ENCODE data around the gene LIPC. TPM values are rescaled to one million over a fixed set of nuclear protein-coding genes. Genes with fewer than 3 reads are reported as not detected.

Gene LIPC
- polyA plus RNA-seq, 1 experiment: 0.31 TPM

DNA sequence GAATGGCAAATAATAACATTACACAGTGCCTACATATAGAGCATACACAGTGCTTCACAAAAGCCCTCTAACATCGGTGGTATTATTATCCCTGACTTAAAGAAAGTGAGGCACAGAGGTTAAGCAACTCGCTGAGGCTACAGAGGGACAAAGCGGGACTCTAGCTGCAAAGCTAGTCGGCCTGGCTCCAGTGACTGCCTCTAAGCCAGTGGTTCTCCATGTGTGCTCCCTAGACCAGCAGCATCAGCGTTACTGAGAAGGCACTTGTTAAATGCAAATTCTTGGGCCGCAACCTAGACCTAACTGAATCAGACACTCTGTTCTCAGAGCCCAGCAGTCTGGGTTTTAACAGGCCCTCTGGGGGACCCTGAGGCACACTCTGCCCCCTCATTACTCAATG is 33.1 kb upstream of the LIPC start:
- Histone ChIP-seq H3K27me3 (ENCODE audit: control insufficient read depth, insufficient read depth, low read length) (no peaks in the 10 kb centered on the region; the same call in 1 of the 2 replicates), H3K4me3 (ENCODE audit: low read depth, low read length) (no peak overlapping the region), H3K36me3 (ENCODE audit: control insufficient read depth, insufficient read depth, low read length) (no peaks in the 10 kb centered on the region)
- POLR2A ChIA-PET: no interaction called here
- no peak for DNase-seq (ENCODE audit: low read depth)
- CTCF ChIA-PET: no interaction called here
- TF ChIP-seq, protein P1, sequence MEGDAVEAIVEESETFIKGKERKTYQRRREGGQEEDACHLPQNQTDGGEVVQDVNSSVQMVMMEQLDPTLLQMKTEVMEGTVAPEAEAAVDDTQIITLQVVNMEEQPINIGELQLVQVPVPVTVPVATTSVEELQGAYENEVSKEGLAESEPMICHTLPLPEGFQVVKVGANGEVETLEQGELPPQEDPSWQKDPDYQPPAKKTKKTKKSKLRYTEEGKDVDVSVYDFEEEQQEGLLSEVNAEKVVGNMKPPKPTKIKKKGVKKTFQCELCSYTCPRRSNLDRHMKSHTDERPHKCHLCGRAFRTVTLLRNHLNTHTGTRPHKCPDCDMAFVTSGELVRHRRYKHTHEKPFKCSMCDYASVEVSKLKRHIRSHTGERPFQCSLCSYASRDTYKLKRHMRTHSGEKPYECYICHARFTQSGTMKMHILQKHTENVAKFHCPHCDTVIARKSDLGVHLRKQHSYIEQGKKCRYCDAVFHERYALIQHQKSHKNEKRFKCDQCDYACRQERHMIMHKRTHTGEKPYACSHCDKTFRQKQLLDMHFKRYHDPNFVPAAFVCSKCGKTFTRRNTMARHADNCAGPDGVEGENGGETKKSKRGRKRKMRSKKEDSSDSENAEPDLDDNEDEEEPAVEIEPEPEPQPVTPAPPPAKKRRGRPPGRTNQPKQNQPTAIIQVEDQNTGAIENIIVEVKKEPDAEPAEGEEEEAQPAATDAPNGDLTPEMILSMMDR (IDR thresholded peaks at IDR 0.05; ENCODE audit: insufficient read depth, low read depth, low read length): no peak

DNA sequence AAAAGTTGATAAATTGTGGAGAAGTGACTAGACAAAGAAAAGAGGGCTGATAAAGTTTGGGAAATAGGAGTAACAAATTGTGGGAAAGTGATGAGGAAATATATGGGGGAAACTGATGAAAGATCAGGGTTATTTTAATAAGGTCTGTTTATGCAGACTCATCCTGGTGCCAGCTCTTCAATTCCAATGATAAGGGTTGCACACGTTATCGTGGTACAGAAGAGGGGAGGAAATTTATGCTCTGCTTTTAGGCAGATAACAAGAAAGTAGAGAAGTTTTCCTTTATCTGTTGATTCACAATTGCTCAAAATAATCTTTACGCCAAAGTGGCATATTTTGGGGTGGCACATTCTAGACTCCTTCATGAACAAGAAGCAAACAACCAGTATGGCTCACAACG is 32.1 kb upstream of the LIPC start:
- Histone ChIP-seq H3K27me3 (ENCODE audit: control insufficient read depth, insufficient read depth, low read length) (no peaks in the 10 kb centered on the region; the same call in 1 of the 2 replicates), H3K4me3 (ENCODE audit: low read depth, low read length) (no peak overlapping the region), H3K36me3 (ENCODE audit: control insufficient read depth, insufficient read depth, low read length) (no peaks in the 10 kb centered on the region)
- TF ChIP-seq, protein P1 (IDR thresholded peaks at IDR 0.05; ENCODE audit: insufficient read depth, low read depth, low read length): no peak
- ChIA-PET CTCF (no interaction called here), POLR2A (no interaction called here)
- DNase-seq (ENCODE audit: low read depth): no peak

- DNase-seq (ENCODE audit: low read depth): no peak
- POLR2A ChIA-PET: no interaction called here
- TF ChIP-seq, protein P1 (IDR thresholded peaks at IDR 0.05; ENCODE audit: insufficient read depth, low read depth, low read length): no peak
- no peak overlapping the region for H3K4me3 ChIP-seq (ENCODE audit: low read depth, low read length)
- H3K36me3 ChIP-seq (ENCODE audit: control insufficient read depth, insufficient read depth, low read length): no peaks in the 10 kb centered on the region
- H3K27me3 ChIP-seq (ENCODE audit: control insufficient read depth, insufficient read depth, low read length): no peaks in the 10 kb centered on the region; the same call in 1 of the 2 replicates
- CTCF ChIA-PET: no interaction called here
Observed at GRCh38 chr15:58401276-58401675, 30.5 kb upstream of the LIPC start.

- no peak overlapping the region for H3K4me3 ChIP-seq (ENCODE audit: low read depth, low read length)
- ChIA-PET POLR2A (no interaction called here), CTCF (interaction anchor here (0.7 kb wide), 1 partner anchor 18 kb away, joined by 3 read pairs; no protein-coding TSS in a partner anchor)
- no peak for DNase-seq (ENCODE audit: low read depth)
- TF ChIP-seq, protein P1 (IDR thresholded peaks at IDR 0.05; ENCODE audit: insufficient read depth, low read depth, low read length): no peak
- no peaks in the 10 kb centered on the region; the same call in 1 of the 2 replicates for H3K27me3 ChIP-seq (ENCODE audit: control insufficient read depth, insufficient read depth, low read length)
- H3K36me3 ChIP-seq (ENCODE audit: control insufficient read depth, insufficient read depth, low read length): no peaks in the 10 kb centered on the region
Observed at GRCh38 chr15:58401991-58402649, 29.7 kb upstream of the LIPC start.

GRCh38 chr15:58403581-58403980 is 28.2 kb upstream of the LIPC start:
- POLR2A ChIA-PET: no interaction called here
- DNase-seq (ENCODE audit: low read depth): no peak
- CTCF ChIA-PET: interaction anchor here (1.3 kb wide), 1 partner anchor 12 kb away, joined by 4 read pairs; no protein-coding TSS in a partner anchor
- H3K4me3 ChIP-seq (ENCODE audit: low read depth, low read length): no peak overlapping the region
- TF ChIP-seq, protein P1 (IDR thresholded peaks at IDR 0.05; ENCODE audit: insufficient read depth, low read depth, low read length): no peak
- H3K36me3 ChIP-seq (ENCODE audit: control insufficient read depth, insufficient read depth, low read length): no peaks in the 10 kb centered on the region
- no peaks in the 10 kb centered on the region; the same call in 1 of the 2 replicates for H3K27me3 ChIP-seq (ENCODE audit: control insufficient read depth, insufficient read depth, low read length)

Data from BJ (cell line).